Limb (tissue), 2 donors: Measurements from ENCODE around the gene SLC41A3.
"Not testable (repeated sequence)": the region's sequence is repeated elsewhere in the genome, so short reads cannot be mapped to it uniquely, and the experiment has no call there.

Experiments used
- DNase-seq, 2 donors: peaks; one replicate each; pipeline ENCODE4 v3.0.0-alpha.2; 2016; ENCODE audit errors: extremely low spot score in 2 of 2

SLC41A3 gene

DNA sequence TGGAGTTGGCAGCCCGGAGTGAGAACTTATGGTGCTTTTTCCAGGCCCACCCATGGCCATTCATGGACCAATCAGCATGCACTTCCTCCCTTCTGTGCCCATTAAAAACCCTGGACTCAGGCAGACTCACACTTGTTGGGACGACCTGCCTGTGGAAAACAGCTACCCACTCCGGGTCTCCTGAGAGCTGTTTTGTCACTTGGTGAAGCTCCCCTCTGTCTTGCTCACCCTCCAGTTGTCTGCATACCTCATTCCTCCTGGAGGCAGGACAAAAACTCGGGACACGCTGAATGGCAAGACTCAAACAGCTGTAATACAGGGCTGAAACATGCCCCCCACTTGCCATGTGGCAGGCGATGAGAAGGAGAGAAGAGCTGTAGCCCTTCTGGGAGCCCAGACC, 79.7 kb downstream of the SLC41A3 start:
- no peak for DNase-seq

DNA sequence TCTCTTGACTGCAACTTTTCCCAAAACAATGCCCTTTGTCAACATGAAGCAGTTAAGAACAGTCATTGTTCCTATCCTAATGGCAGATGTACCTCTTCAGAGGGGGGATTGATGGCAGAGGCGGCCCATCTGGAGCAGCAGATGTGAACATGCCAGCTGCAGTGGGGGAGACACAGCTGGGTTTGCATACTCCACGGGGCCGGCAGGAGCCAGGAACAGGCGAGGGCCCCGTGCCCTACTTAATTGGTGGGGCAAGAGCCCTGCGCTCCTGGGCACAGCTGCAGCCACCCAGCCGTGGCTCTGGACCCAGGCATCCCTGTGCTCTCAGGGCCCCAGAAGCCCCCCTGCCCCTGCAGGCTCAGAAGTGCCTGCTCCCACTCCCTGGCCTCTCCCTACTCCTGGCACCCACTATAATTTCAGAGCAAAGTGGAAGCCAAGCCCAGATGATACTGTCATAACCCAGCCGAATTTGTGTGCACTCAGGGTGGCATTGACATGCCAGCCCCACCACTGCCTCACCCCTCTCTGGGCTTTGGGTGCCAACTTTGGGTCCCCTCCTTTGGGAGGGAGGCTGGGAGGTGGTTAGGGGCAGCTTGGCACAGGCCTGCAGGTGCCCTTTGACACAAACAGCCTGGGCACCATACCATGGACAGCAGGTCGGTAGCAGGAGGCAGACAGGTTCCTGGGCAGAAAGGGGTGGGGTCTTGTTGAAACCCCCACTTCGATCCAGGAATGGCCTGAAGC, 80.3 kb downstream of the SLC41A3 start:
- DNase-seq: no peak

DNA sequence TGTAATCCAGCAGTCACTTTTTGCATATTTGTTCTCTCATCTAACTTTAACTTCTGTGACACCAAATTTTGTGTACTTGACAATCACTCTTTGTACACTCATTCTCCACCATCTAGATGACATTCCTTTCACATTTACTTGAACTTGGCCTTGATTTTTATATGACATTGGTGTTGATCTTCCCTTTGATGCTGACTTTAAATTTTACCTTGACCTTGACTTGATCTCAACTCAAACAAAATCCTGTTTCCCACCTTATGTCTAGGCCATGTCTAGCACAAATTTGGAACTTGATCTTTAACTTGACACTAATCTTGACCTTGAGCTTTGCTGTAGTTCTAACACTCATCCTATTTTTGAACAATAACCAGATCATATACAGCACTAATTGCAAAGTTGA, 81.7 kb downstream of the SLC41A3 start:
- DNase-seq: no peak

DNA sequence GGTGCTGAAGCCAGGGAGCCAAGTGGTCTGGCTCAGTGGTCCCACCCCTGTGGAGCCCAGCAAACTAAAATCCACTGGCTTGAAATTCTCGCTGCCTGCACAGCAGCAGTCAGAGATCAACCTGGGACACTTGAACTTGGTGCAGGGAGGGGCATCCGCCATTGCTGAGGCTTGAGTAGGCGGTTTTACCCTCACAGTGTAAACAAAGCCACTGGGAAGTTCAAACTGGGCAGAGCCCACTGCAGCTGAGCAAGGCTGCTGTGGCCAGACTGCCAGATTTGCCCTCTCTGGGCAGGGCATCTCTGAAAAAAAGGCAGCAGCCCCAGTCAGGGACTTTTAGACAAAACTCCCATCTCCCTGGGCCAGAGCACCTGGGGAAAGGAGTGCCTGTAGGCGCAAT, 87.2 kb downstream of the SLC41A3 start:
- not testable (repeated sequence) for DNase-seq

DNA sequence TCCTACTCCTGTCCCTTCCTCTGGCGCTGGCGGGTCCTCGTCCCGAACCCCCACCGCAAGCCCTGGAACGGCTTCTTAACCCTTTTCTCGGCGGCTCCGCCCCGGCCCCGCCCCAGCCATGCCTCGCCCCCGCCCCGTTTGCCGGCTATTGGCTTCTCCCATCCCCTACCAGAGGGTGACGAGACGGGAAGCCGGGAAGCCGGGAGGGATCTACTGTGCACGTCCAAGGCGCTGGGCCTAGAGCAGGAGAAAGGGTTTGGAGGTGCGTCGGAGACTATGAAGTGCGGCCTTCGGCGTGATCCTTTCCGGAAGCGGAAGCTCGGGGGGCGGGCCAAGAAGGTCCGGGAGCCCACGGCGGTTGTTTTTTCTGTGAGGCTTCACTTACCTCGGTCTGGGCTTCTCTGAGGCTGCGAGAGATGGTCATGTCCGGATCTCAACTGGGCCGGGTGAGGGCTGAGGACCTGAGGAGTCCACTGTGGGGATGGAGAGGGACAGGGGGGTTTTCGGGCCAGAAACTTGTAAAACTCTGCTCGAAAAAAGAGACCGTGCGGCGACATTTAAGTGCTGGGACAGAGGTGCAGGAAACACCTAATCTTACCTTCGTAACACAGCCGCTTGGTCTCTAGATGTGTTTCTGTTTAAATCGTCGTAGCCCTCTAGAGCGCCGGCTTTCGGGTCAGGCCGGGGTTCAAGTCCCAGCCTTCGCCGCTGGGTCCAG, 93.5 kb downstream of the SLC41A3 start:
- peak; percentile 91 to 94 for DNase-seq

DNA sequence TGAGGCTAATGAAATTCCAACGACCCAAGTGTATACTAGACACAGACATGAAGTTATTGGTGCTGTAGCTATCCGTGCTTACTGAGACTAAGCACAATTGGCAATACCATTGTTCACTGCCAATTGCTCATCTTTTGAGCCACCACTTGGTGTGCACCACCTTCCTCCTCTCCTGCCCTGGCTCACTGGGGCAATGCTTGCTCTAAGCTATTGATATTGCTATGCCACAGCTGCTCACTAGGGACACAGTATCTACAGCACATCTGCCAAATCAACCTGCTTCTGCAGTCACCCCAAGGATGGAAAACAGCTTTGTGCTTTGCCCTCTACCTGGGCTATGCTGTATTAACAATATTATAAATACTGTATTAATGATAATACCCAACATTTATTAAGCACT, 99.0 kb downstream of the SLC41A3 start:
- DNase-seq: not testable (repeated sequence)

DNA sequence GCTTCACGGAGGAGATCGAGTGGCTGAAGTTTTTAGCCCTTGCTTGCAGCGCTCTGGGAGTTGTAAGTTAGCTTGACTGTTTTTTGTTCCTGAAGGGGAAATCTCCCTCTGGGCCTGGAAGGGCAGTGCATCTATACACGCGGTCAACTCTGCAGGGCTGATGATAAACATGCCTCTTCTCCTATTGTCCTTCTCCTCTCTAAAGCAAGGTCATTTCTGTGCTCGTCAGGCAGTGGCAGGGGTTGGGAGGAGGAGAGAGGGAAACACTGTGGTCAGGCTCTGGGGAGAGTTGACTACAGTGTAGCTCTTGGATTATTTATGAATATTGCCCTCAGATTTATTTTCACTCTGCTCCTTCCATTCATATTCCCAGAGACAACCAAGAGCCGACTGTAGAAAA, 106.8 kb downstream of the SLC41A3 start:
- not testable (repeated sequence) for DNase-seq

DNA sequence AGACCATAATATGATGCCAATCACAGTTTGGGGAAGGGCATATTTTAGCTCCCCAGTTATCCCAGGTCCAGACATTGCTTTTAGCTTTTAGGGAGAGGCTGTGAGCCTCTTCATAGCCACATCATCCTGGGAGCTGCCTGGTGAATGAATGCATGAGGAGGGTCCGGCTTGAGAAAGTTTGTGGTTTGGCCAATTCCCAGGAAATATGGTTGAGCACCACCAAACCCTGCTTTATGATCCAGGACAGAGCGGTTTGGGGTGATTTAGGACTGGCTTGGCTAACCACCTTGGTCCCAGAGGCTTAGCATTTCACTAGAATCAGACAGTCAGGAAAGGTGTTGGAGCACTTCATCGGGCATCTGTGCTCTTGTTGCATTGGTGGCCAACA, 107.9 kb downstream of the SLC41A3 start:
- DNase-seq: not testable (repeated sequence)

DNA sequence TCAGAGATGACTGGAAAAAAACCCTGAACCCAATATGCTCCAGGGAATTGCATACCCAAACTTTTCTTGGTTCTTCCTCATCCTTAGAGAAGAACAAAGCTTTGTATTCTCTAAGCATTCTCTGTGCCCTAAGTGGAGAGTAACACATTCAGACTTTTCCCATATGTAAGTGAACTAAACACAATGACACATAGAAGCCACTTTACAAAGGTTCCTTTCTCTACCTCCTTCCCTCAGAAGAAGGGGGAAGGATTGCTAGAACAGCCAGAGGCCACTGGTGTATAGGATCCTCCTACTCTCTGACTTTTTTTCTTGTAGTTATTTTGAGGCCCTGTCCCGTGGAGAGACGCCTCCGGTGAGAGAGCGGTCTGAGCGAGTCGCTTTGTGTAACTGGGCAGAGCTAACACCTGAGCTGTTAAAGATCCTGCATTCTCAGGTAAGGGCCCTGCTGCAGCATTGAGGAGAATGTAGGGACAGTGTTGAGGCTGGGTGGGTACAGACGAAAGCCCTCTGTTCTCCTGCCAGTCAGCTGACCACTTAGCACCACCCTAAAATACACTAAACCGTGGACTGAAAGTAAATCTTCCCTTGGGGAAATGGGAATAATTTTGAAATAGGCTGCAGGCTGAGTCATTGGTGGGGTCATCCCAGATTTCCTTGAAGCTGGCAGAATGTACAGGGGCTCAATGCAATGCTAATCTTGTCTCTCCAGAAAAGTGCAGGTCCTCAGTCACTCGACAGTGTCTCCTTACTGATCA, 108.5 kb downstream of the SLC41A3 start:
- not testable (repeated sequence) for DNase-seq

DNA sequence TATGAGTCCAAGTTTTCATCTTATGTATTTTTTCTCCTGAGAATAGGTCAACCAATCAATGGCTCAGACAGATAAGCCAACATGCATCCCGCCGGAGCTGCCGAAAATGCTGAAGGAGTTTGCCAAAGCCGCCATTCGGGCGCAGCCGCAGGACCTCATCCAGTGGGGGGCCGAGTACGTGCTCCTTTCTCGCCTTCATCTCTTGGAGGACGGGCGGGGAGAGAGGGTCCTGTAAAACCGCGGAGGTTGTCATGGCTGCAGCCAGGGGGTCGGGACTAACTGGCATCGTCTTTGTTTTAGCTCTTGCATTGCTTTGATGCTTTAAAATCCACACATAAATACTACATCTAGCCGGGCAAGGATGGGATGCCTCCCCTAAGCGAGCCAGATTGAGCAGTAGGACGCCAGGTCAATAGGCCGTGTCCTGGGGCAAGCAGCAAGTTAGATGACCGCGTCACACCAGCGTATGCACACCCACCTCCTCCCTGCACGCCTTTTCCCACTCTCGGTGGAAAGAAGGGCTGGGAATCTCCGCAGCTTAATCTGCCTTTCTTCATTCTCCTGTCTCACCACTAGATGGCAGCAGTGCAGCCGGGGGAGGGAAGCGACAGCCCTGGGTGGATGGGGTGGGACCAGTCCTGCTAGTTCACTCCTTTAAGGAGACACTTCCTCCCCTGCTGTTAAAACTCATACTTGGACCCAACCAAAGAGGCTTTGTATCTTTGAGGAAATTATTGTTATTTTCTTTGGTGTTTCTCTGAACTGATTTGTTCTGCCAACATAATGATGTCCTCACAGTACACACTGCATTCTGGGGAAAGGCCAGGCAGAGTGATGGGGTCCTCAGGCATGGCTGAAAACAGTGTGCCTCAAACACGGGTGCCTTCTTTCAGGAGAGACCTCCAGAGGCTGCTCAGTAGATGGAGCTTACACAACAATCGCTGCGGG, 111.7 kb downstream of the SLC41A3 start:
- DNase-seq: peak; percentile 21 to 64

DNA sequence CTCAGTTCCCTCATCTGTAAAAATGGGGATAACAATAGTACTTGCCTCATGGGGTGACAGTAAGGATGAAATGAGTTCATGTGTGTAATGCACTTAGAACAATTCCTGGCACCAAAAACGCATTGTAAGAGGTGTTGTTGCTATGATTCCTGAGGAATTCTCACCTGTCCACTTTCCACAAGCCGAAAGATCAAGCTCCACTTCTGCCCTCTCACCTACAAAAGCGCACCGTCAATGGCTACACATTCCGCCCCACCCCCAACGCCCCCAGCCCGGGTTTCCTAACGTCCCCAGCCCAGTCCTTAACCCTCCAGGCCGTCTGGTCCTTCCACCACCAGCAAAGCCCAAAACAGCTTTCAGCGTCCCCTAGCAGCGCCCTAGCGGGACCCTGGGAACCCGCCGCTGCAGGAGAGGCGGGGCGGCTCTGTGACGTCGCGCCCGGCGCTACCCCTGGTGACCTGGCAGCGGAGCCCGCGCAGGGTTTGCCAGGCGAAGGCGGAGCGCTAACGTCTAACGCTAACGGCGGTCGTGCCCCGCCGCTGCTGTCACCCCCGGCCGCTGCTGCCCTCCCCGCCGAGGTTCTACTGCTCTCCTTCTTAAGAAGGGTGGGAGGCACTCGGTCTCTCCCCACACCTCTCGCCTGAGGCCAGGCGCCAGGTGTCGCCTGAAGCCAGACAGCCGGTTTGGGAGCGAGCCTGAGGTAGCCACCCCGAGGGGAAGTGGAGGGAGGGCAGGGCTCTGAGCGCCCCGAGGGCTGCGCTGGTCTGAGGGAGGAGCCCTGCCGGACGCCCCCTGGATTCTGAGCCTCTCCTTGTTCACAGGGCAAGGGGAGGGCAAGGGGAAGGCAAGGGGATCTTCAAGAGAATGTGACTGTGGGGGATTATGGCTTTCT, 115.0 kb downstream of the SLC41A3 start, which contains the start of gene ROPN1B:
Gene ROPN1B (plus strand): TSS at position 478 of the 892 bp plus-strand sequence. CDS start 2,877 bp downstream, outside the sequence.
- DNase-seq: not testable (repeated sequence)

DNA sequence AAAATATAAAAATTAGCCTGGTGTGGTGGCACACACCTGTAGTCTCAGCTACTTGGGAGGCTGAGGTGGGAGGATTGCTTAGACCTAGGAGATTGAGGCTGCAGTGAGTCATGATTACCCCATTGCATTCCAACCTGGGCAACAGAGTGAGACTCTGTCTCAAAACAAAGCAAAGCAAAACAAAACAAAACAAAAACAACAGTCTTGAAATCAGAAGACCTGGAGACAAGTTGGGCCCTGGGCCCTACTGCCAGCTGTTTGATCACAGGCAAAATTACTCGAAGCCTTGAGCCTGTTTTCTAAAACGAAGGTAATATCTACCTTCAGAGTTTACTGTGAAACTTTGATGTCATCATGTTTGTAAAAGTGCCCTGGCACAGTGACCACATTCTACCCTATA, 115.8 kb downstream of the SLC41A3 start:
- not testable (repeated sequence) for DNase-seq

DNA sequence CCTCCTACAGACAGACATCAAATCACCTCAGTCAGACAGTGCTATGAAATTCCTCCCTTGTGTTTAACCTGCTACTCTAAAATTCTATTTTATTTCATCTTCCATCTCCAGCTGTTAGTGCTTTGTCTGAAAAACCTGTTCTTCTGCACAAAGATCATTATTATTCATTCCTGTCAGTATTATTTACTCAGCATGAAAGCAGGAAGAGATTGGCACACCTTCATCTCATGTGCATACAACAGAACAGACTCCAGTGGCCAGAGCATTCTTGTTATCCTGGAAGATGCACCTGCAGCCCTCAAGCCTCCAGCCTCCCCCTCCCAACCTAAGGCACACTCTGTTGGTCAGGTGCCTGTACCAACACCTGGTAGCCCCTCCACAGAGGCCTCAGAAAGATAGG, 116.8 kb downstream of the SLC41A3 start:
- no peak for DNase-seq

DNA sequence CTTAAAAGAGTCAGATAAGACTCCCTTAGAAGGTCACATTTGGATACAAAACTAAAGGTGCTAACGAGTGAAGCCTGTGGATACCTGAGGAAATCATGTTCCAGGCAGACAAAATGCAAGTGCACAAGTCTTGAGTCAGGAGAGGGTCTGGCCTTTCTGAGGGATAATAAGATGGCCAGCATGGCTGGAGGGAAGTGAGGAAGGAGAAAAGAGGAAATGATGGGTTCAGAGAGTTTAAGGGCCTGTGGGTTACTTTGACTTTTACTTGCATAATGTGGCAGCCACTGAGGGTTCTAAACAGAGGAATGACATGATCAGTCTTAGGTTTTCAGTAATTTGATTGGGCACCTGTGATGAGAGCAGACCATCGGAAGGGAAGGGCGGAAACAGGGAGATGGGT, 118.4 kb downstream of the SLC41A3 start:
- DNase-seq: no peak

DNA sequence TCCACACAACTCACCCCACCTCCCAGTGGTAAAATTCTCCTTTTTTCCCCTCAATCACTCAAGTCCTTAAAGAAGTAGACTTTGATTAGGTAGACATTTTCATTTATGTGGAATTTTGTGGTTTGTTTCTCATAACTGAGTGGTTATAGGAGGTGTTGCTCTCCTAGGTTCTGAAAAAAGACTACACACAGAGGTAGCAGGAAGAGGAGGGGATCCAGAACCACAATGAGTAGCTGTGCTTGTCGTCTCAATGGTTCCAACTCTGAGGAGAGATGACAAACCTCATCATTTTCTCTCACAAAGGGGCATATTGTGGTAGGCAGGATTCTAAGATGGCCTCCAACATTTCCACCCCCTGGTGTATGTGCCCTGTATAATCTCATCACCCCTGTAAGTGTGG, 120.1 kb downstream of the SLC41A3 start:
- DNase-seq: not testable (repeated sequence)

DNA sequence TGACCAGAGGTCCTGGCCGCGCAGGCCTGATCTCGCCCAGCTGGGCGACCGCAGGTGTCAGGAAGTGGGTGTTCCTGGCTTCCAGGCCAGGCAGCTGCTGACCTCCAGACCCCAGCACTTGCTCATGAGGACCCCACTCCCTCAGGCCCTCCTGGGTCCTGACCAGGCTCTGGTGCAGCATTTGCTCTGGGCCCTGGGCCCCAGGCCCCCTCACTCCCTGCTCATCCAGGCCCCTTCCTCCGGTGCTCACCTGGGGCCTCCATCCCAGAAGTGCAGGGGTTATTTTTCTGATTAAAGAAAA, 122.7 kb downstream of the SLC41A3 start:
- DNase-seq: no peak

DNA sequence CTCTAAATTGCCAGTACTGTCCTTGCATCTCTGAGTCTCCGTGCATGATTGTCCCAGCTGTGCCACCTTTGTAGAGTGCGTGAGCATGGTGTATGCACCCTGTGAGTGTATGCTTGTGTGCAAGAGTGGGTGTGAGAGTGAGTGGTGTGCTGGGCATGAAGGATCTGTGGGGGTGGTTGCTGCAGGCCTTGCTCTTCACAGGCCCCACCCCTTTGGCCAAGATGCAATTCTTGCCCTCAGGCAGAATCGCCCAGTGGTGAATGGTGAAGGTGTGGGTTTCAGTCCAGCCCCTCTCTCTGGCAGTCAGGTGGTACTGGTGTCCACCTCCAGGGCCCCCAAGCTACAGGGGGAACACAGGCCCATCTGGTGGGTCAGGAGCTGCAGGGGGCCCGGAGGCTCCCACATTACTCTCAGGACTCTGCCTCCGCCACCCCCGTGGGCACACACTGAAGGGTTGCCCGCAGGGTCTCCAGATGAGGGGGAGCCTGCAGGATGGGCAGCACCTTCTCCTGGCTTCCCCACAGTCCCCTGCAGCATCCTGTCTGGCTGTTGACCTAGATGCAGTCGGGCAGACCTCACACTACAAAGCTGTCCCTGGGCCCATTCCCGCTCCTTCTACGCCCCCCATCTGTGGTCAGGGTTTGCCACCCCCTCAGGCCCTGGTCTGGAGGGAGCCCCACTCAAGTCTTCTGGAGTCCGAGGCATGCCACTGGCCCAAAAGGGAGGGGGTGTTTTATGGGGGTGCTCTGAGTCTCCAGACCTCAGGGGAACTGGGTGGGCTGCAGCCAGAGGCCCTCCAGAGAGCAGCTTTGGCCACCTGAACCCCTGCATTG, 123.3 kb downstream of the SLC41A3 start:
- no peak for DNase-seq

DNA sequence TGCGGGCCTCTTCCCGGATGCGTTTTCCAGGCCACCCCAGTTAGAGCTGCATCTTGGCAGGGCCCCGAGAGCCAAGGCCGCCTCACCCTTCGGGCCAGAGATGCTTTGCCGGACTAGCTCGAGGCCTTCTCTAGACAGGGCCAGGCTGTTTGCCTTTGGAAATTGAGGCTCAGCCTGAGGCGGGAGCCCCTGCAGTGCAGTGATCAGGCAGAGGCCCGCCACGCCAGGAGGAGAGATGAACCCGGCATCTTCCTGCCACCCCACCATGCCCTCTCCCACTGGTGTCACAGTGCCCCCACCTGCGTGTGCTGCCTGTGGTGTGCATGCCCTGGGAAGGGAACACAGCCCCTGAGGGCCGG, 123.9 kb downstream of the SLC41A3 start:
- no peak for DNase-seq

DNA sequence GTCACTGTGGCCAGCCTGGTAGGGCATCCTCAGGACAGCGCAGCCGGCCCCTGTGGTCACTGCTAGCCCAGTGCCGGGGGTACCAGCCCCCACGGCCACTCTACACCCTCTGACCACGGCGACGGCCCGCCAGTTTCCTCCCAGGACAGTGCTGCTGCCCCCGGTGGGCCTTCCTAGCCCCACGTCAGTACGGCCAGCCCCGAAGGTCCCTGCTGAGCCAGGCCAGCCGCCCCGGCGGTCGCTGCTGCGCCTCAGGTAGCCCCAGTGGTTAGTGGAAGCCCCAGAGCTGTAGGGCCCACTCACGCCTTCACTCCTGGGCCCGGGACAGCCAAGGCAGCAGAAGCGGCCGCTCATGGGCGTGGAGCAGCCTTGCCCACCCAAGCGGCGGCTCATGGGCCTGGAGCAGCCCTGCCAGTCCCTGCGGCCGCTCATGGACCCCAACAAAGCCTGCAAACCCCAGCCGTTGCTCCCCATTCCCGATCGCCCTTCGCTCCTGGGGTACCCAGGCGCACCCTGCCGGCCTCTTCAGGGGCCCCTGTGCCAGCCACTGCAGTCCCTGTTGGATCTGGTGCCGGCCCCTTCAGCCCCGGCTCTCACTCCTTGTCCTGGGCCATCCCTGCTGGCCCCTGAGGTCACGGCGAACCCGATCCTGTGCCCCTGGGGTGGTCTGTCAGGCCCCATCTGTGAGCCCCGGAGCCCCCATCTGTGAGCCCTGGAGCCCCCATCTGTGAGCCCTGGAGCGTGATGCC, 124.4 kb downstream of the SLC41A3 start:
- peak in 1 of 2 donors; percentile 30 for DNase-seq
